Astrocyte (in vitro differentiated cells and primary cell): ENCODE data around the gene BCR. TPM values are rescaled to one million over a fixed set of nuclear protein-coding genes. Genes with fewer than 3 reads are reported as not detected.
"Not testable (repeated sequence)": the region's sequence is repeated elsewhere in the genome, so short reads cannot be mapped to it uniquely, and the experiment has no call there.

Experiments used
- DNase-seq: peaks from one replicate; pipeline ENCODE4 v3.0.0-alpha.2; 2010; ENCODE audit warnings: low read depth
- FAIRE-seq: peaks from 2 replicates; lab custom pipeline; 2011; peaks lifted over from hg19 to GRCh38; lab: Jason Lieb, UNC
- H2AFZ ChIP-seq: 2 replicates; pipeline ENCODE4 v1.6.0; 2012; ENCODE audit warnings: low read depth, low read length, inconsistent platforms
- H3K27ac ChIP-seq: 2 replicates; pipeline ENCODE4 v1.5.1; 2011; ENCODE audit warnings: low read depth, low read length, inconsistent platforms
- H3K27me3 ChIP-seq: 2 replicates; pipeline ENCODE4 v1.6.0; 2011; ENCODE audit warnings: low read length, inconsistent platforms; ENCODE audit not compliant: insufficient read depth
- H3K36me3 ChIP-seq: 2 replicates; pipeline ENCODE4 v1.5.1; 2011; ENCODE audit warnings: low read length, inconsistent platforms; ENCODE audit not compliant: insufficient read depth
- H3K4me1 ChIP-seq: 2 replicates; pipeline ENCODE4 v1.5.1; 2011; ENCODE audit warnings: low read length, inconsistent platforms; ENCODE audit not compliant: insufficient read depth
- H3K4me2 ChIP-seq: 2 replicates; pipeline ENCODE4 v1.6.0; 2012; ENCODE audit warnings: low read length, inconsistent platforms
- H3K4me3 ChIP-seq: 2 replicates; pipeline ENCODE4 v1.5.1; 2011; ENCODE audit warnings: low read depth, mild to moderate bottlenecking, low read length, inconsistent platforms; ENCODE audit not compliant: insufficient read depth
- H3K79me2 ChIP-seq: 2 replicates; pipeline ENCODE4 v1.6.0; 2012; ENCODE audit warnings: mild to moderate bottlenecking, low read length, inconsistent platforms; ENCODE audit not compliant: insufficient read depth
- H3K9ac ChIP-seq: 2 replicates; pipeline ENCODE4 v1.6.0; 2012; ENCODE audit warnings: mild to moderate bottlenecking, low read length, inconsistent platforms
- H3K9me3 ChIP-seq: 2 replicates; pipeline ENCODE4 v1.5.1; 2012; ENCODE audit warnings: low read depth, mild to moderate bottlenecking, low read length, inconsistent platforms; ENCODE audit not compliant: insufficient read depth
- H4K20me1 ChIP-seq: 2 replicates; pipeline ENCODE4 v1.6.0; 2012; ENCODE audit warnings: low read length, inconsistent platforms; ENCODE audit not compliant: insufficient read depth
- H3K27ac Mint-ChIP-seq: one replicate; pipeline ENCODE4 v1.8.0; 2021; ENCODE audit warnings: mild to moderate bottlenecking, mixed read lengths; ENCODE audit not compliant: unreplicated experiment
- H3K27me3 Mint-ChIP-seq: one replicate; pipeline ENCODE4 v1.8.0; 2021; ENCODE audit warnings: low read depth, mixed read lengths; ENCODE audit not compliant: unreplicated experiment
- H3K36me3 Mint-ChIP-seq: one replicate; pipeline ENCODE4 v1.8.0; 2021; ENCODE audit warnings: low read depth, mixed read lengths; ENCODE audit not compliant: unreplicated experiment
- H3K4me1 Mint-ChIP-seq: one replicate; pipeline ENCODE4 v1.8.0; 2021; ENCODE audit warnings: low read depth, mixed read lengths; ENCODE audit not compliant: unreplicated experiment
- H3K4me3 Mint-ChIP-seq: one replicate; pipeline ENCODE4 v1.8.0; 2021; ENCODE audit warnings: mild to moderate bottlenecking, moderate library complexity, mixed read lengths; ENCODE audit not compliant: unreplicated experiment
- H3K9me3 Mint-ChIP-seq: one replicate; pipeline ENCODE4 v1.8.0; 2021; ENCODE audit warnings: mild to moderate bottlenecking, mixed read lengths; ENCODE audit not compliant: unreplicated experiment
- EZH2 ChIP-seq: IDR thresholded peaks from 2 replicates; pipeline ENCODE4 v1.6.1; 2012; ENCODE audit warnings: mild to moderate bottlenecking, low read length, inconsistent platforms; ENCODE audit not compliant: insufficient read depth
- total RNA-seq: library from RNA; stranded (reverse); gene quantifications from 2 replicates; pipeline ENCODE4 v1.2.1, GENCODE V29; 2021
- TF ChIP-seq, protein P1 (sequence below): IDR thresholded peaks from 2 replicates; pipeline ENCODE4 v1.5.1; 2011; ENCODE audit warnings: low read depth, mild to moderate bottlenecking, inconsistent platforms, low read length, moderate library complexity; ENCODE audit not compliant: insufficient read depth

Gene BCR
- total RNA-seq, 1 donor from 2014 or later, result 48.9 TPM

DNA sequence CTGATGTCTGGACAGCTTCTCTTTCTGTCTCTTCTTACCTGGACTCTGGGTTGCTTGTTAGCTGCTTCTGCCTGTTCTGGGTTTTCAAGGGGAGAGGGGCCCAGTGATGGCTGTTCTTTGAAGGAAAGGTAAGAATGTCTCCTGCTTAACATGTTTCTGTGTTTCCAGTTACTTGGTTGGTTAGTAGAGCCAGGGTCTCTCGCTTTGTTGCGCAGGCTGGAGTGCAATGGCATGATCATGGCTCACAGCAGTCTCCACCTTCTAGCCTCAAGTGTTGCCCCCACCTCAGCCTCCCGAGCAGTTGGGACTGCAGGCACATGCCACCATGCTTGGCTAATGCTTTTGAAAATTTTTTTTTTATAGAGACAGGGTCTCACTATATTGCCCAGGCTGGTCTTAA is 126.6 kb downstream of the BCR start:
- FAIRE-seq, result no peak
- no peak overlapping the region for H3K4me3 Mint-ChIP-seq

DNA sequence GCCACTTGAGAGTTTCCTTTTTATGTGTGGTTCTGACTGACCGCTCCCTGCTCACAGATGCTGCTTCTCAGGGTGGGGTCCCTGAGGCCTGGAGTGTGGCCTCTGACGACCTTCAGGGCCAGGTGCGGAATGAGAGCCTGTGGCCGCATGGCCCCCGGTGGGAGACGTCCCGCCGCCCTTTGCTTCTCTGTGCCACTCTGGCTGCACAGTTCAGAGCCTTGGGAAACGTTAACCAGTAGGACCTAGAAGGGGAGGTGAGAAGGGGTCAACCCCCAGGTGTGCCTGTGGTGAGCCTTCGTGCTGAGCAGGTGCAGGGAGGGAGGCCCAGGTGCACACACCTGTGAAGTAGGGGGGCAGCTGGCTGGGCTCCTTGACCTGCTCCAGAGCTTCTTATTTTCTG is 127.2 kb downstream of the BCR start:
- not testable (repeated sequence) for H4K20me1 ChIP-seq, H3K9ac ChIP-seq, H3K36me3 ChIP-seq, H3K4me2 ChIP-seq, H3K79me2 ChIP-seq, FAIRE-seq, H3K27me3 ChIP-seq, H3K4me1 Mint-ChIP-seq, H3K4me3 Mint-ChIP-seq, H3K27ac ChIP-seq, H3K4me3 ChIP-seq, DNase-seq, H3K9me3 Mint-ChIP-seq, H2AFZ ChIP-seq, H3K36me3 Mint-ChIP-seq, H3K27me3 Mint-ChIP-seq, H3K9me3 ChIP-seq, H3K27ac Mint-ChIP-seq
- peaks cover 30% of the 10 kb centered on the region for H3K4me1 ChIP-seq

More for the DNA sequence above, 126.6 kb downstream of the BCR start:
- no peak for TF ChIP-seq EZH2
- TF ChIP-seq, protein P1, sequence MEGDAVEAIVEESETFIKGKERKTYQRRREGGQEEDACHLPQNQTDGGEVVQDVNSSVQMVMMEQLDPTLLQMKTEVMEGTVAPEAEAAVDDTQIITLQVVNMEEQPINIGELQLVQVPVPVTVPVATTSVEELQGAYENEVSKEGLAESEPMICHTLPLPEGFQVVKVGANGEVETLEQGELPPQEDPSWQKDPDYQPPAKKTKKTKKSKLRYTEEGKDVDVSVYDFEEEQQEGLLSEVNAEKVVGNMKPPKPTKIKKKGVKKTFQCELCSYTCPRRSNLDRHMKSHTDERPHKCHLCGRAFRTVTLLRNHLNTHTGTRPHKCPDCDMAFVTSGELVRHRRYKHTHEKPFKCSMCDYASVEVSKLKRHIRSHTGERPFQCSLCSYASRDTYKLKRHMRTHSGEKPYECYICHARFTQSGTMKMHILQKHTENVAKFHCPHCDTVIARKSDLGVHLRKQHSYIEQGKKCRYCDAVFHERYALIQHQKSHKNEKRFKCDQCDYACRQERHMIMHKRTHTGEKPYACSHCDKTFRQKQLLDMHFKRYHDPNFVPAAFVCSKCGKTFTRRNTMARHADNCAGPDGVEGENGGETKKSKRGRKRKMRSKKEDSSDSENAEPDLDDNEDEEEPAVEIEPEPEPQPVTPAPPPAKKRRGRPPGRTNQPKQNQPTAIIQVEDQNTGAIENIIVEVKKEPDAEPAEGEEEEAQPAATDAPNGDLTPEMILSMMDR, result no peak
- H3K27me3 Mint-ChIP-seq, result no peaks in the 10 kb centered on the region
- Histone ChIP-seq H3K27me3 (no peaks in the 10 kb centered on the region), H3K9me3 (no peaks in the 10 kb centered on the region), H3K4me2 (peak overlapping the region; percentile 73), H3K27ac (no peak overlapping the region), H2AFZ (no peak overlapping the region), H4K20me1 (peaks cover 4% of the 10 kb centered on the region), H3K4me3 (no peak overlapping the region), H3K79me2 (no peaks in the 10 kb centered on the region), H3K36me3 (peaks cover 4% of the 10 kb centered on the region), H3K9ac (no peak overlapping the region), H3K4me1 (peaks cover 35% of the 10 kb centered on the region)
- H3K27ac Mint-ChIP-seq, result no peak overlapping the region
- H3K9me3 Mint-ChIP-seq, result no peaks in the 10 kb centered on the region
- H3K36me3 Mint-ChIP-seq, result no peaks in the 10 kb centered on the region
- DNase-seq, result no peak
- peaks cover 5% of the 10 kb centered on the region for H3K4me1 Mint-ChIP-seq

DNA sequence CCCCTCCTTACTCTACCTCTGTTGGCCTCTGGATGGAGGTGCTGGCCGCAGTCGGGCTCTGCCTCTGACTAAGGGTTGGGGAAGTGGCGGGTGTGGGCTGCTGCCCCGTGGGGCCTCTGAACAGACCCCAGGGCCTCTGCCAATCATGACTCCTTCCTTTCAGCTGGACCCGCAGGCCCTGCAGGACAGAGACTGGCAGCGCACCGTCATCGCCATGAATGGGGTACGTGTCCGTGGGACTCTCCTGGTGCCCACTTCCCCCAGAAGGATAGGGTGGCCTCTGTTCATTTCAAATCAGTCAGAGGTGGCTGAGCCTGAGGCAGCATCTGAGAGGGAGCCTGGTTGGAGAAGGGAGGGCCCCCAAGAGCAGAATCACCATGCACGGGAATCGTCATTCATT is 129.0 kb downstream of the BCR start:
- not testable (repeated sequence) for H3K36me3 ChIP-seq, H3K36me3 Mint-ChIP-seq, H3K79me2 ChIP-seq, FAIRE-seq, DNase-seq, H3K4me2 ChIP-seq, H3K4me1 Mint-ChIP-seq, H3K27me3 ChIP-seq, H3K27me3 Mint-ChIP-seq, H3K4me3 Mint-ChIP-seq, H3K27ac Mint-ChIP-seq, H3K4me3 ChIP-seq, H3K9me3 Mint-ChIP-seq, H4K20me1 ChIP-seq, H3K9me3 ChIP-seq, H2AFZ ChIP-seq, H3K27ac ChIP-seq, H3K9ac ChIP-seq
- peaks cover 23% of the 10 kb centered on the region for H3K4me1 ChIP-seq

DNA sequence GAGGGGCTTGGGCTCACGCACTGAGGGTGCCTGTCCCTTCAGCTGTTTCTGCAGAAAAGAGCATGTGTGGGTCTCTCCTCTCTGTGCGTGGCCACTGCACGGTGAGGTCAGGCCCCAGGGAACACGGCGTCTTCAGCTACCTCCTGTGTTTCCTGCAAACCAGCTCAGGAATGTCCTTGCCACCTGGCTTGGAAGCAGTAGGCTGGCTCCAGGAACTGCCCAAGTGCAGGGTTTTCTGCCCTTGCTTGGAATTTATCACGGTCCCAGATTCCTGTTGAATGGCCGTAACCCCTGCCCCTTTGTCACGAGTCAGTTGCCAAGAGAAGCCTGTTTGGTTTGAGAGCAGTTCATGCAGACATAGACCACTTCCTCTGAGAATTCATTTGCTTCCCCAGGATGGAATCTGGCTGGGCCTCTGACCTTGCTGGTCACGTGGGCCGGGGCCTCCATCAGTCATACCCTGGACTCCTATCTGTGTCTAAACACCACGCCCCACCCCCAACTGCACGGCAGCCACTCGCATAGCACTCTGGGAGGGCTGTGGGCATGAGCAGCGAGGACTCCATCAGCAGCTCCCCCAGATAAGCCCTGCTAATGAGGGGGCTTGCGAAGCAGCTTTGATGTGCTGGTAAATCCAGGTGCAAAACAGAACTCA is 130.3 kb downstream of the BCR start:
- H3K79me2 ChIP-seq, H3K27me3 Mint-ChIP-seq, H3K4me3 Mint-ChIP-seq, H4K20me1 ChIP-seq, H3K9ac ChIP-seq, H3K4me3 ChIP-seq, H3K9me3 Mint-ChIP-seq, H3K4me1 Mint-ChIP-seq, H3K27ac ChIP-seq, H2AFZ ChIP-seq, H3K4me2 ChIP-seq, H3K9me3 ChIP-seq, FAIRE-seq, H3K36me3 Mint-ChIP-seq, H3K27me3 ChIP-seq, H3K36me3 ChIP-seq, H3K27ac Mint-ChIP-seq, DNase-seq: not testable (repeated sequence)
- H3K4me1 ChIP-seq, result peaks cover 12% of the 10 kb centered on the region

DNA sequence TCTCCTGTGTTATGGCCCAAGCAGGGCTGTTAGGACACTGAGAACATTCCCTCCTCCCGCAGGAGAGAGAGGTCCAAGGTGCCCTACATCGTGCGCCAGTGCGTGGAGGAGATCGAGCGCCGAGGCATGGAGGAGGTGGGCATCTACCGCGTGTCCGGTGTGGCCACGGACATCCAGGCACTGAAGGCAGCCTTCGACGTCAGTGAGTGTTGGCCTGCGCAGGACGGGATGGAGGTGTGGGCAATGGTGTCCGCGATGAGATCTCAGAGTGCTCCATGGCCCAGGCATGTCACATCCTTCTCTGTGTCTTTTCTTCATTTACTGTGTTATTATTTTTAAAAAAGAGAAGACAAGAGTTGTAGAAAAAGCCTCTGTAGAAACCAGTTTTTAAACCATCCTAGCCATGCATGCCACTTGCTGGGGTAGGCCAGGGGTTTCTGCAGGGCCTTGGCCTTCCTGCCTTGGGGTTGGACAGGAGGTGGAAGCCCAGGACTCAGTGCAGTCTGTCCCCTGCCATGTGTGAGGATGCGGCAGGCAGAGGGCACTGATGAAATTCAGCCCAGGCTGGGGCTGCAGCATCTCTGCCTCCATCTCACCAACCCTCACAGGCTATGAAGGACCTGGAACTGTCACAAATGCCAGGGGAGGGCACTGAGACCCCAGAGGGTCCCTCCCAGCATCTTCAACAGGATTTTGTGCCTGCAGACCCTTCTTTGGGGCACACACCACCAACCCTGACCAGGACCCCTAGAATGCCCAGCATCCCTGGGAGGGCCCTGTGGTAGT is 131.5 kb downstream of the BCR start:
- not testable (repeated sequence) for H3K36me3 Mint-ChIP-seq, H3K9me3 ChIP-seq, DNase-seq, H3K27me3 Mint-ChIP-seq, H3K4me3 Mint-ChIP-seq, H3K27ac ChIP-seq, H3K9me3 Mint-ChIP-seq, H3K9ac ChIP-seq, H3K27me3 ChIP-seq, H3K27ac Mint-ChIP-seq, H4K20me1 ChIP-seq, H3K4me3 ChIP-seq, H3K4me1 ChIP-seq, H3K4me1 Mint-ChIP-seq, H3K36me3 ChIP-seq, H2AFZ ChIP-seq, H3K4me2 ChIP-seq, H3K79me2 ChIP-seq, FAIRE-seq
